IMR-90 (cell line): ENCODE data around the gene DPYSL3. TPM values are rescaled to one million over a fixed set of nuclear protein-coding genes. Genes with fewer than 3 reads are reported as not detected.

Experiments used
- ATAC-seq: fragments of 200-7000 bp; cut with Tn5 transposase; 2 replicates; pipeline ENCODE4 v1.9.1; 2020; ENCODE audit warnings: low read depth, mild to moderate bottlenecking, moderate library complexity
- BruUV-seq: library from RNA; stranded (reverse); fragments of 400-500 nt; replicated peaks from 2 replicates; lab custom pipeline; 2021; lab: Mats Ljungman, UMichigan
- CTCF ChIA-PET: fragments of 300-600 bp; formaldehyde crosslinking; extraction: SDS; loops from one replicate; lab custom pipeline; 2021; ENCODE audit warnings: antibody characterized with exemption; lab: Yijun Ruan, JAX
- POLR2A ChIA-PET: fragments of 300-600 bp; sonication (Branson Sonifier 250); formaldehyde crosslinking; loops from one replicate; lab custom pipeline; 2022; ENCODE audit warnings: antibody characterized with exemption; ENCODE audit not compliant: unreplicated experiment; lab: Charles Lee
- DNase-seq: peaks from one replicate; pipeline ENCODE4 v3.0.0; 2013
- H2AFZ ChIP-seq: replicated peaks from 2 replicates; pipeline ENCODE3; 2013; ENCODE audit warnings: low read length, mild to moderate bottlenecking; ENCODE audit not compliant: poor library complexity
- H2AK5ac ChIP-seq: 2 replicates; pipeline ENCODE4 v1.6.1; 2013; ENCODE audit warnings: low read depth, low read length, inconsistent platforms
- H2AK9ac ChIP-seq: replicated peaks from 2 replicates; pipeline ENCODE3; 2013; ENCODE audit warnings: mild to moderate bottlenecking, low read depth, low read length, moderate library complexity; ENCODE audit not compliant: poor library complexity
- H2BK120ac ChIP-seq: 2 replicates; pipeline ENCODE4 v1.6.1; 2013; ENCODE audit warnings: low read depth, low read length, inconsistent platforms
- H2BK15ac ChIP-seq: 3 replicates; pipeline ENCODE4 v1.6.1; 2013; ENCODE audit warnings: low read depth, low read length, inconsistent platforms
- H2BK20ac ChIP-seq: 2 replicates; pipeline ENCODE4 v1.6.1; 2013; ENCODE audit warnings: low read depth, mild to moderate bottlenecking, inconsistent platforms, low read length, moderate library complexity
- H2BK5ac ChIP-seq: 2 replicates; pipeline ENCODE4 v1.6.1; 2013; ENCODE audit warnings: mild to moderate bottlenecking, low read depth, low read length, inconsistent platforms; ENCODE audit not compliant: poor library complexity, severe bottlenecking
- H3K14ac ChIP-seq: replicated peaks from 2 replicates; pipeline ENCODE4 v1.6.1; 2013; ENCODE audit warnings: low read depth, low read length, inconsistent platforms
- H3K18ac ChIP-seq: 2 replicates; pipeline ENCODE4 v1.6.1; 2013; ENCODE audit warnings: low read depth, low read length, control low read depth
- H3K23ac ChIP-seq: 2 replicates; pipeline ENCODE4 v1.6.1; 2013; ENCODE audit warnings: low read depth, low read length, inconsistent platforms
- H3K27ac ChIP-seq: 2 replicates; pipeline ENCODE4 v1.5.1; 2013; ENCODE audit warnings: mild to moderate bottlenecking, control low read depth, low read length; ENCODE audit not compliant: insufficient read depth
- H3K27me3 ChIP-seq: 2 replicates; pipeline ENCODE4 v1.6.1; 2013; ENCODE audit warnings: low read length; ENCODE audit not compliant: control insufficient read depth, insufficient read depth
- H3K36me3 ChIP-seq: 2 replicates; pipeline ENCODE4 v1.6.1; 2013; ENCODE audit warnings: low read length, mixed read lengths; ENCODE audit not compliant: control insufficient read depth, insufficient read depth
- H3K4ac ChIP-seq: 2 replicates; pipeline ENCODE4 v1.6.1; 2013; ENCODE audit warnings: low read depth, low read length, inconsistent platforms
- H3K4me1 ChIP-seq: 2 replicates; pipeline ENCODE4 v1.6.1; 2013; ENCODE audit warnings: low read length, mixed read lengths; ENCODE audit not compliant: control insufficient read depth, insufficient read depth
- H3K4me2 ChIP-seq: 2 replicates; pipeline ENCODE4 v1.6.1; 2013; ENCODE audit warnings: low read depth, mild to moderate bottlenecking, control low read depth, low read length, moderate library complexity
- H3K4me3 ChIP-seq: 2 replicates; pipeline ENCODE4 v1.5.1; 2013; ENCODE audit warnings: low read depth, mild to moderate bottlenecking, control low read depth, low read length, moderate library complexity; ENCODE audit not compliant: insufficient read depth
- H3K56ac ChIP-seq: 2 replicates; pipeline ENCODE4 v1.6.1; 2013; ENCODE audit warnings: low read length, inconsistent platforms; ENCODE audit not compliant: insufficient read depth; ENCODE audit errors: extremely low read depth
- H3K79me1 ChIP-seq, 2 experiments: 2 replicates each; pipeline ENCODE4 v1.6.1; 2013; ENCODE audit warnings: low read length in 2 of 2, inconsistent platforms in 1 of 2, low read depth in 1 of 2
- H3K9ac ChIP-seq: 2 replicates; pipeline ENCODE4 v1.6.1; 2013; ENCODE audit warnings: low read depth, low read length, control low read depth
- H3K9me1 ChIP-seq: 2 replicates; pipeline ENCODE4 v1.6.1; 2013; ENCODE audit warnings: low read length, inconsistent platforms; ENCODE audit not compliant: insufficient read depth
- H3K9me3 ChIP-seq: 2 replicates; pipeline ENCODE4 v1.6.1; 2013; ENCODE audit warnings: low read length; ENCODE audit not compliant: control insufficient read depth, insufficient read depth
- H4K20me1 ChIP-seq: 2 replicates; pipeline ENCODE4 v1.6.1; 2013; ENCODE audit warnings: low read length, inconsistent platforms; ENCODE audit not compliant: insufficient read depth
- H4K5ac ChIP-seq: 2 replicates; pipeline ENCODE4 v1.6.1; 2013; ENCODE audit warnings: mild to moderate bottlenecking, low read depth, low read length, control low read depth
- H4K8ac ChIP-seq, 2 experiments: 2 replicates each; pipeline ENCODE4 v1.6.1; 2013; ENCODE audit warnings: low read depth in 2 of 2, low read length in 2 of 2, control low read depth in 1 of 2, inconsistent platforms in 1 of 2
- H4K91ac ChIP-seq: 2 replicates; pipeline ENCODE4 v1.6.1; 2013; ENCODE audit warnings: low read depth, low read length, inconsistent platforms; ENCODE audit not compliant: insufficient read depth
- CHD1 ChIP-seq: IDR thresholded peaks from 2 replicates; pipeline ENCODE4 v1.6.1; 2012; ENCODE audit warnings: low read depth, low read length, improper control_type of control experiment
- MAFK ChIP-seq: IDR thresholded peaks from 2 replicates; pipeline ENCODE4 v1.6.1; 2012; ENCODE audit warnings: low read depth, low read length, improper control_type of control experiment
- RAD21 ChIP-seq: IDR thresholded peaks from 2 replicates; pipeline ENCODE4 v1.6.1; 2012; ENCODE audit warnings: low read length, improper control_type of control experiment
- WGBS, 2 experiments: methylation state at CpG; one replicate each; pipeline versions ENCODE4 v1.1.5 to v1.1.7; 2013; ENCODE audit warnings: missing lambda C conversion rate in 2 of 2; ENCODE audit not compliant: insufficient read length in 1 of 2; ENCODE audit errors: extremely low coverage in 2 of 2; 5-methylcytosine and 5-hydroxymethylcytosine counted together
- dilution Hi-C: fragments of 300-500 bp; cut with HindIII; formaldehyde crosslinking; loops from one replicate; pipeline ENCODE4 v1.14.3; 2018; ENCODE audit warnings: low sequenced_read_pairs; ENCODE audit not compliant: unreplicated experiment
- in situ Hi-C: fragments of 300-500 bp; cut with MboI; formaldehyde crosslinking; loops from 3 replicates; pipeline ENCODE4 v1.14.3; 2019; ENCODE audit warnings: low sequenced_read_pairs, inconsistent platforms, mixed read lengths
- intact Hi-C: fragments of 100-400 bp; cut with micrococcal nuclease; formaldehyde crosslinking; loops from 2 replicates; pipeline ENCODE4 v1.10.0; 2022
- polyA plus RNA-seq, 3 experiments: library from polyadenylated mRNA; depleted of rRNA; stranded (reverse); fragments of >200 nt; gene quantifications; 2 replicates each; pipeline ENCODE4 v1.2.3, GENCODE V29; 2012; ENCODE audit warnings: low replicate concordance in 1 of 3
- total RNA-seq: library from RNA; depleted of rRNA; stranded (reverse); fragments of >200 nt; gene quantifications from 2 replicates; pipeline ENCODE4 v1.2.3, GENCODE V29; 2012

Gene DPYSL3
- total and polyA plus RNA-seq, 2 of the 4 experiments (the other 2 are of a cell fraction): 50.2 to 60.9 TPM

DNA sequence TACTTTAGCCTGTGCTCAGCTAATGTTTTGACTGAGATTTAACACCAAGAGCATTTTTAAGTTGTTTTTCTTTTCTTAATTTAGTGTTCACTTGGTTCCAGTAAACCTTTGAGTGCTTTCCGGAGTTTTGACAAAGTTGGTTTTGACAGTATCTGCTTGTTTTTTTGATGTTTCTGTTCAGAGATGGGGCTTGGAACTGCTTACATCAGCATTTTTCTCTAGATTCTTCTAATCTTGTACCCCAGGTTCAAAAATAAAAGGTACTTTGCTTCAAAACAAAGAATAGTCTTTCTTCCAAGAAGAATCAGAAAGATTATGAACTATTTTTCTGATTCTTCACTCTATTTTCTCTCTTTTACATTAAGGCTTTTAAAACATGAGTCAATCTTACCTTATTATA lies 132.2 kb downstream of the DPYSL3 start:
- peaks cover 2% of the 10 kb centered on the region; the same call in 1 of the 2 replicates for H3K9me3 ChIP-seq
- no peak overlapping the region for H2AFZ ChIP-seq
- ATAC-seq (no peak), DNase-seq (no peak)
- H3K56ac ChIP-seq: no peak overlapping the region
- no CpG with 5 or more reads among the region's 1 CpG for WGBS, 2 experiments
- intact Hi-C loops: no loop called here
- BruUV-seq: no TSS peak
- CTCF ChIA-PET: interaction anchor here (0.9 kb wide), 1 partner anchor 11 kb away, joined by 3 read pairs; no protein-coding TSS in a partner anchor
- no peaks in the 10 kb centered on the region for H3K36me3 ChIP-seq
- no peak overlapping the region for H3K14ac ChIP-seq
- no peak overlapping the region for H2BK120ac ChIP-seq
- H2BK5ac ChIP-seq: no peak overlapping the region
- no peak overlapping the region for H3K18ac ChIP-seq
- no peak overlapping the region for H3K27ac ChIP-seq
- no peak overlapping the region for H3K23ac ChIP-seq
- no peak overlapping the region for H4K8ac ChIP-seq
- H2BK20ac ChIP-seq: no peak overlapping the region
- TF ChIP-seq RAD21 (no peak), CHD1 (no peak), MAFK (peak; percentile 98)
- H3K27me3 ChIP-seq: peaks cover 2% of the 10 kb centered on the region; the same call in 1 of the 2 replicates
- no peak overlapping the region for H3K9ac ChIP-seq
- H2AK5ac ChIP-seq: no peak overlapping the region
- H3K4me3 ChIP-seq: no peak overlapping the region
- POLR2A ChIA-PET: no interaction called here
- H2AK9ac ChIP-seq: no peak overlapping the region
- no peak overlapping the region for H4K5ac ChIP-seq
- H4K91ac ChIP-seq: no peak overlapping the region
- no peaks in the 10 kb centered on the region for H4K20me1 ChIP-seq
- in situ Hi-C loops: no loop called here
- H3K4me2 ChIP-seq: no peak overlapping the region
- H3K4ac ChIP-seq: no peak overlapping the region
- dilution Hi-C loops: no loop called here
- H2BK15ac ChIP-seq: no peak overlapping the region
- no peaks in the 10 kb centered on the region for H3K9me1 ChIP-seq
- no peaks in the 10 kb centered on the region for H3K79me1 ChIP-seq
- H3K4me1 ChIP-seq: no peaks in the 10 kb centered on the region
